SK-N-SH treated with all-trans-retinoic acid at 6 μM for 48 hours (cell line): Measurements from ENCODE around the gene SLMAP.

Experiments
- ATAC-seq: fragments of 200-7000 bp; cut with Tn5 transposase; 3 replicates; pipeline ENCODE4 v1.9.1; 2020; ENCODE audit warnings: mild to moderate bottlenecking, moderate library complexity
- ARNTL ChIP-seq: fragments of 450-650 bp; formaldehyde crosslinking; IDR thresholded peaks from 2 replicates; pipeline ENCODE4 v1.5.0; 2020; ENCODE audit warnings: low read depth, mild to moderate bottlenecking, moderate library complexity, borderline replicate concordance
- PPARA ChIP-seq: fragments of 250-450 bp; sonication (Bioruptor Pico); IDR thresholded peaks from 2 replicates; pipeline ENCODE4 v1.5.0; 2020; ENCODE audit warnings: mild to moderate bottlenecking, borderline replicate concordance
- RARB ChIP-seq: fragments of 250-450 bp; sonication (Bioruptor Pico); IDR thresholded peaks from 2 replicates; pipeline ENCODE4 v1.8.0; 2021; ENCODE audit warnings: mild to moderate bottlenecking, moderate library complexity
- SNAI2 ChIP-seq: fragments of 250-450 bp; sonication (Bioruptor Pico); IDR thresholded peaks from 2 replicates; pipeline ENCODE4 v1.5.0; 2020; ENCODE audit warnings: mild to moderate bottlenecking, moderate library complexity
- ZC3H10 ChIP-seq: fragments of 250-450 bp; sonication (Bioruptor Pico); IDR thresholded peaks from 2 replicates; pipeline ENCODE4 v1.5.1; 2021; ENCODE audit warnings: mild to moderate bottlenecking, moderate library complexity
- TF ChIP-seq, protein P1 (sequence below): fragments of 250-450 bp; sonication (Bioruptor Pico); IDR thresholded peaks from 2 replicates; pipeline ENCODE4 v1.8.0; 2020; ENCODE audit warnings: mild to moderate bottlenecking, moderate library complexity, borderline replicate concordance
- TF ChIP-seq, protein P2 (sequence below): fragments of 250-450 bp; sonication (Bioruptor Pico); IDR thresholded peaks from 2 replicates; pipeline ENCODE4 v1.5.1; 2021; ENCODE audit warnings: mild to moderate bottlenecking, moderate library complexity

The SLMAP gene

DNA sequence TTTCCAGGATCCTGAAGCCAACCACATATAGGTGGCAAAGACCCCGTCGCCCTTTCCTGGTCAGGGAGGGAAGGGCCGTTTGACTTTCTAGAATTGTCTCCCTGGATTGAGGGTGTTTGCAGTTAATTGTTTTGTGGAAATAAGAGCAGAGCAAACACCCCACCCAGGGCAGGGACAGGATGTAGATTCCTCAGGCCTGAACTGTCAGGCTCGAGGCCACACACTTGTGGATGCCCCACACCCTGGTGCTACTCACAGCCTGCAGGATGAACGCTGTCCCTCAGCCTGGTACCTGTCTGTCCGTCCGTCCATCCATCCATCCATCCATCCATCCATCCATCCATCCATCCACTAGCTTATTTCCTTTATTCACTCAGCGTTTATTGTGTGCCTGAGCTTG lies 222.2 kb downstream of the SLMAP start:
- TF ChIP-seq ZC3H10 (CRISPR knock-in tag) (no peak), RARB (CRISPR knock-in tag) (no peak), ARNTL (CRISPR knock-in tag) (no peak), SNAI2 (CRISPR knock-in tag) (no peak), PPARA (no peak)
- TF ChIP-seq, protein P1, sequence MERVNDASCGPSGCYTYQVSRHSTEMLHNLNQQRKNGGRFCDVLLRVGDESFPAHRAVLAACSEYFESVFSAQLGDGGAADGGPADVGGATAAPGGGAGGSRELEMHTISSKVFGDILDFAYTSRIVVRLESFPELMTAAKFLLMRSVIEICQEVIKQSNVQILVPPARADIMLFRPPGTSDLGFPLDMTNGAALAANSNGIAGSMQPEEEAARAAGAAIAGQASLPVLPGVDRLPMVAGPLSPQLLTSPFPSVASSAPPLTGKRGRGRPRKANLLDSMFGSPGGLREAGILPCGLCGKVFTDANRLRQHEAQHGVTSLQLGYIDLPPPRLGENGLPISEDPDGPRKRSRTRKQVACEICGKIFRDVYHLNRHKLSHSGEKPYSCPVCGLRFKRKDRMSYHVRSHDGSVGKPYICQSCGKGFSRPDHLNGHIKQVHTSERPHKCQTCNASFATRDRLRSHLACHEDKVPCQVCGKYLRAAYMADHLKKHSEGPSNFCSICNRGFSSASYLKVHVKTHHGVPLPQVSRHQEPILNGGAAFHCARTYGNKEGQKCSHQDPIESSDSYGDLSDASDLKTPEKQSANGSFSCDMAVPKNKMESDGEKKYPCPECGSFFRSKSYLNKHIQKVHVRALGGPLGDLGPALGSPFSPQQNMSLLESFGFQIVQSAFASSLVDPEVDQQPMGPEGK (CRISPR knock-in tag): no peak
- TF ChIP-seq, protein P2, sequence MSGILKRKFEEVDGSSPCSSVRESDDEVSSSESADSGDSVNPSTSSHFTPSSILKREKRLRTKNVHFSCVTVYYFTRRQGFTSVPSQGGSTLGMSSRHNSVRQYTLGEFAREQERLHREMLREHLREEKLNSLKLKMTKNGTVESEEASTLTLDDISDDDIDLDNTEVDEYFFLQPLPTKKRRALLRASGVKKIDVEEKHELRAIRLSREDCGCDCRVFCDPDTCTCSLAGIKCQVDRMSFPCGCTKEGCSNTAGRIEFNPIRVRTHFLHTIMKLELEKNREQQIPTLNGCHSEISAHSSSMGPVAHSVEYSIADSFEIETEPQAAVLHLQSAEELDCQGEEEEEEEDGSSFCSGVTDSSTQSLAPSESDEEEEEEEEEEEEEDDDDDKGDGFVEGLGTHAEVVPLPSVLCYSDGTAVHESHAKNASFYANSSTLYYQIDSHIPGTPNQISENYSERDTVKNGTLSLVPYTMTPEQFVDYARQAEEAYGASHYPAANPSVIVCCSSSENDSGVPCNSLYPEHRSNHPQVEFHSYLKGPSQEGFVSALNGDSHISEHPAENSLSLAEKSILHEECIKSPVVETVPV (CRISPR knock-in tag): no peak
- ATAC-seq: no peak
